Measurements from ENCODE around the gene GOLGA6L7.
"Not testable (repeated sequence)": the region's sequence is repeated elsewhere in the genome, so short reads cannot be mapped to it uniquely, and the experiment has no call there.

- TF ChIP-seq CTCF (conservative IDR thresholded peaks at IDR 0.05; ENCODE audit: low read depth, low read length); POLR2A (IDR thresholded peaks at IDR 0.05; ENCODE audit: low read depth, low read length); BHLHE40 (IDR thresholded peaks at IDR 0.05; ENCODE audit: low read depth, low read length); FOS (IDR thresholded peaks at IDR 0.05; ENCODE audit: low read depth, low read length); MAZ (IDR thresholded peaks at IDR 0.05; ENCODE audit: borderline replicate concordance, low read depth, low read length); SMC3 (IDR thresholded peaks at IDR 0.05; ENCODE audit: low read depth, low read length); ELK1 (IDR thresholded peaks at IDR 0.05; ENCODE audit: borderline replicate concordance, low read depth, low read length); RCOR1 (IDR thresholded peaks at IDR 0.05; ENCODE audit: insufficient replicate concordance, low read length); USF2 (IDR thresholded peaks at IDR 0.05; ENCODE audit: low read depth, low read length); RFX5 (IDR thresholded peaks at IDR 0.05; ENCODE audit: low read depth, low read length); MAFK (IDR thresholded peaks at IDR 0.05; ENCODE audit: low read depth, low read length); RAD21 (IDR thresholded peaks at IDR 0.05; ENCODE audit: low read length); CHD1 (IDR thresholded peaks at IDR 0.05; ENCODE audit: low read depth, low read length); NFE2L2 (IDR thresholded peaks at IDR 0.05; ENCODE audit: low read depth, low read length): not testable (repeated sequence)
These were observed 13.4 kb downstream of the GOLGA6L7 start for GRCh38 chr15:28834957-28835585.

All from IMR-90 (cell line).